DMS 273 treated with DMSO at 0.1 percent for 48 hours (cell line): ENCODE results near the gene SLC12A7.
"Not testable (repeated sequence)": the region's sequence is repeated elsewhere in the genome, so short reads cannot be mapped to it uniquely, and the experiment has no call there.

Experiments used
- DNase-seq: peaks from one replicate; lab custom pipeline; 2025; lab: John Stamatoyannopoulos, UW

Gene SLC12A7

DNA sequence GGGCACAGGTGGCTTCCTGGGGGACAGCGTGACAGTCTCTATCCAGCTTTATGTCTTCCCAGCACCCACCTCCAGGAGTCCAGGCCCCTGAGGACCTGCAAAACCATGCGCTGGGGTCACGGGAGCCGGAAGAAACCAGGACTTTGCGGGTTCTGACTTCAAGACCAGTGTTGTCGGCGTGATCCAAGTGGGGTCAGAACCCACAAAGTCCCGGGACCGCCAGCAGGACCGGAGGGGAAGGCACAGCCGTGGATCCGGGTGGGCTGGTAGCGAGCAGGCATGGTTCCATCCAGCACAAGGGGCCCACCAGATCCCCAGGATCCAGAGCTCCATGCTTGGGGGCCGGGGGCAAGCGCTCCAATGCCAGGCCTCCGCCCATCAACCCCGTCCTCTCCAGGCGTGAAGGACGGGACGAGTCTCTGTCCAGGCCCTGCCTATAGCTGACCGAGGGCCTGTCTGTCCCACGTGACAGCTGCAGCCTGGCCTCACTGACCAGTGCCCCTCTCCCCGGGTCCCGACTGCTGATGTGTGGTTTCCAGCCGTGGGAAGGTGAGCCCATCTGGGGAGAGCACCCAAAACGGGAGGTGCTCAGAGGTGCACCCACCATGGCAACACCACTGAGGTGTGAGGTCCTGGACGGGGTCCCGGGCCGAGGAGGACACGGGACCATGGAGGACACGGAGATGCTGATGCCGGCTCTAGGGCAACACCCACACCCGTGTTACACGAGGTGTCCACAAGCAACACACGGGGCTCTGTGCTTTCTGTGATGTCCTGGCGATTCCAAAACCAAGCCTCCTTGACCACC is 48.9 kb downstream of the SLC12A7 start:
- no peak for DNase-seq

DNA sequence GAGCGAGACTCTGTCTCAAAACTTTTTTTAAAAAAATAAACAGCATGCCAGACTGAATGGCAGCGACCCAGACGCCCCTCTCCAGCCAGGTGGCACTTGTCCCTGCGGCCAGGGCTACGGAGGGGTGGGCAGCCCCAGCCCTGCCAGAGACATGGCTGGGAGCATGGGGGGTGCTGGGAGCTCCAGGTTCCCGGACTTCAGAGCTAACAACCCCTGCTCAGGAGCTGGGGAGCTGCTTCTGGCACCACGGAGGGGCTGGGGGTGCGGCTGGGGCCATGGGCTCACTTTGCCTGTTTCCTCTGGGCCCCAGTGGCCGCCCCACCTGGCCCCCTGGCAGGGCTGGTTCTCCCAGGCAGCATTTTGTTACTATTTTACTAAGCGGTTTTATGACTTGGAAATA is 49.9 kb downstream of the SLC12A7 start:
- DNase-seq, result no peak

DNA sequence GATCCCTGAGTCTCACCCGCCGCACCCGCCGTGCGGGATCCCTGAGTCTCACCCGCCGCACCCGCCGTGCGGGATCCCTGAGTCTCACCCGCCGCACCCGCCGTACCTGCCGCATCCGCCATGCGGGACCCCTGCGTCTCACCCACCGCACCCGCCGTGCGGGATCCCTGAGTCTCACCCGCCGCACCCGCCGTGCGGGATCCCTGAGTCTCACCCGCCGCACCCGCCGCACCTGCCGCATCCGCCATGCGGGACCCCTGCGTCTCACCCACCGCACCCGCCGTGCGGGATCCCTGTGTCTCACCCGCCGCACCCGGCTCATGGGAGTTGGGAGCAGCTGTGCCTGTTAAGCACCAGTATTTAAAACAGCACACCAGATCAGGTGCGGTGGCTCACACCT is 50.6 kb downstream of the SLC12A7 start:
- not testable (repeated sequence) for DNase-seq

DNA sequence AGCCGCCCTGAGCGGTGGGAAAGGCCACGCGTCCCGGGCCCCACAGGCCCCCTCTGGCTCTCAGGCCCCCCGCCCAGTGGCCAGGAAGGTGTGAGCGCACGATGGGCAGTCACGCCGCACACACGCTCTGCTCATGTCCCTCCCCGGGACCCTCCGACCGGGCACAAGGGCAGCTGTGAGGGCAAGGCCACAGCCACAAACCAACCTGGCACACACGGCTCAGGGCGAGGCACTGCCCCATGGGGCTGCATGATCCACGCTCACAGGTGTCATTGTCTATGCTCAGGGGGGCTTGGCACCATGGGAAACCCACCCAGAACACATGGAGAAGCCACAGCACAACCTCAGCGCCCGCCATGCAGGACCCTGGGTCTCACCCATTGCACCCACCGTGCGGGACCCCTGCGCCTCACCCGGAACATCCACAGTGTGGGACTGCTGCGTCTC is 51.3 kb downstream of the SLC12A7 start:
- DNase-seq, result no peak

DNA sequence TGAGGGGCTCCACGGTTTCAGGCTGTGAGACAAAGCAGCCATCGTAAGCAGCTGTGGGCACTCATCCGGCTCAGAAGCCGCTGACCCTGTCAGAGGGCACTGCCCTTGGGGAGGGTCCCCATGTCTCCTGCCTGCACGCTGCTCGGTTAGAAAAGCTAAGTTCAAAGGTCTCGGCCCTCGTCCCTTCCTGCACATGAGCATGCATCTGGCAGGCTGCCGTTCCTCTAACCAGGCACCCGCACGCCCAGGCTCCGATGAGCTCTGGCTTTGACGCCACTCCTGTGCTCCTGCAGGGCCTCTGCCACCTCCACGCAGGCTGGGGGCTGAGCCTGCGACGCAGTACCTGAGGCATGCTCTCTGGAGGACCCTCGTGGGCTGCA is 52.0 kb downstream of the SLC12A7 start:
- no peak for DNase-seq

DNA sequence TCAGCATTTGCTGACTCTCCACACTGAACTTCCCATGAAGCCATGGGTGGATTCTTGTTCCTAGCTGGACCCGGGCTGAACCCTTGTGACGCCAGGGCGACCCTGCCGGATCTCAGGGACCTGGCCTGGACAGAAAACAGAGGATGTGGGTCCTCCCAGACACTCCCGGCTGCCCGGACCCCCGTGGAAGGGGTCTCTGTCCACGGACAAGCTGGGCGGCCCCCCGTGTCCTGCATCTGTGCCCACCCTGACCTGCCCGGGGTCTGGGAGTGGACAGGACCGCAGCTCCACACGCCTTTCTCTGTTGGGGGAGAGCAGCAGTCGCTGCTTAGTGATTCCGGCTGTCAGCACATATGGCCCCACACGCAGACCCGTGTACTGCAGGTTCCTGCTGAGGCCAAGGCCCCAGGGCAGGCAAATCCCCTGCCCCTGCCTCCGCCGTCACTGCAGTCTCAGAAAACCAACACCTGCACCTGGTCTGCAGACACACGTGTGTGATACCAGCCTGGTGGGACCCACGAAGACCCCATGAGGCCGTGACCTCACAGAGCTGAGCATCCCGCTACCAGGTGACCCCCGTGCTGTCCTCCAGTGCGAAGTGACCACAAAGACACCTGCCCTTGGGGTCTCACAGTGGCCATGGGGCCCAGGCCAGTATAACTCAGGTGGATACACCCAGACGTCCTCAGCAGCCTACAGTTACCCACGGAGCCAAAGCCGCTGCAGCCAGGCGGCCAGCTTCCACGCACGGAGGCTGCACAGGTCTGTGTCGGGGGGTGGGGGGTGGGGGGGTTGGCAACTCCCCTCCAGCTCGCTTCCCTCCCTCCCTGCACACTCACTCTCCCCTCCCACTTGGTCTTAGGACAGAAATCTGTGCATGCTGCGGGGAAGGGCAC is 52.6 kb downstream of the SLC12A7 start:
- DNase-seq, result no peak

DNA sequence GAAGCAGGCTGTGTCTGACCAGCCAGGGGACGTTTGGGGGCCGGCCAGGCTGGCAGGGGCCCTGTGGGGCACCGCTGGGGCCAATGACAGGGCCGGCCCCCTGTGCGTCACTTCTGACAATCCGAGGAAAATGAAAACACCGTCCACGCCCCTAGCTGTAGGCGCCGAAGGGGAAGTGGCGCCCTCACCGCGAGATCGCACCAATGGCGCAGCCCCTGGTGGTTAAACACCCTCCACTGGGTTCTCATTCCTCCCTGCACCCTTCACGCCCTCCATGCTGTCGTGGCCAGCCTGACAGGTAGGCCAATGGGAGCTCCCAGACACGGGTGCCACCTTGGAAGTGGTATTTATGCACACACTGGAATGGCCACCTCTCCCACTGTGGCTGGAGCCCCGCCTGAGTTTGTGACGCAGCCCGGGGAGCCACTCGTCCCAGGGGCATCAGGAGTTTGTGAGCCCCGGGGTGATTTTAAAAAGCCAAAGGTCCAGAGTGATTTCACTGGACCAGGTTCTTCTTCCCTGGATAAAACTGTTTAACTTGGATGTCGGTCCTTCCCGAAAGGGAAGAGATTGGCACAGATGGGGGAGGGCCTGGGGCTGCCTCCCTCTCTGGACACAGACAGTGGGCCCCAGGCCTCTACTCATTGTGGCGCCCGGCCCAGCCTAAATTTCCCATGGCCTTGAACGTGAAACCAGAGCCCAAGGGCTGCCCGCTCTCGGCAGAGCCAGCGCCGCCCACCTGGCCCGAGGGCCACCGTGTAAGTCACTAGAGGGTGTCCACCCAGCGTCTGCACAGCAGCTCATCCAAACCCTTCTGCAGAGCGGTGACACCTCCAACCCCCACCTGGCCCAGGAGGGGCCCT is 53.5 kb downstream of the SLC12A7 start:
- DNase-seq, result no peak

DNA sequence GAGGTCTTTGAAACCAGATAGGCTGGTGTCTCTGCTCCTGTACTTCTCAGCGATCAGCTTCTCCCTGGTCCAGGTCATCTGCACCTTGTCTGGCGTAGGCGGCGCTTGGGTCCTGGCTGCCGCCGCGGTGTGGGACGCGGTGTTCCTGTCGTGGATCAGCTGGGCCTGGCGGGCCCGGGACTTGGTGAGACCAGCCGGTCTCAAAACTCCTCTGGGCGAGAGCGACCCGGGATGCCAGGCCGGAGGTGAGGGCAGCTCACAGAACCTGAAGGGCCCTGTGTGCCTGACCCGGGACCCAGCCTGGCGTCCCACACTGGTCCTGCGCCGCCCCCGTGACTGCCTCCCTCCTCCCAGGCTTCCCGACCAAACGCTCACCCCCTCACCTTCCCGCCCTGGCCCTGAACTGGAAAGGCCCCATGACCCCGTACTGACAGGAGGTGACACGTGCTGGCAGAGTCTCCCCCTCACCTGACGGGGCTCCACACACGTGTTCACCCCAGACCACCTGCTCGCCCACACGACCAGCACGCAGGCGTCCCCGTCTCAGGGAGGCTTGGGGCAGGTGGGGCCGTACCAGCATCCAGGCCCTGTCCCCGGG is 54.3 kb downstream of the SLC12A7 start:
- no peak for DNase-seq

DNA sequence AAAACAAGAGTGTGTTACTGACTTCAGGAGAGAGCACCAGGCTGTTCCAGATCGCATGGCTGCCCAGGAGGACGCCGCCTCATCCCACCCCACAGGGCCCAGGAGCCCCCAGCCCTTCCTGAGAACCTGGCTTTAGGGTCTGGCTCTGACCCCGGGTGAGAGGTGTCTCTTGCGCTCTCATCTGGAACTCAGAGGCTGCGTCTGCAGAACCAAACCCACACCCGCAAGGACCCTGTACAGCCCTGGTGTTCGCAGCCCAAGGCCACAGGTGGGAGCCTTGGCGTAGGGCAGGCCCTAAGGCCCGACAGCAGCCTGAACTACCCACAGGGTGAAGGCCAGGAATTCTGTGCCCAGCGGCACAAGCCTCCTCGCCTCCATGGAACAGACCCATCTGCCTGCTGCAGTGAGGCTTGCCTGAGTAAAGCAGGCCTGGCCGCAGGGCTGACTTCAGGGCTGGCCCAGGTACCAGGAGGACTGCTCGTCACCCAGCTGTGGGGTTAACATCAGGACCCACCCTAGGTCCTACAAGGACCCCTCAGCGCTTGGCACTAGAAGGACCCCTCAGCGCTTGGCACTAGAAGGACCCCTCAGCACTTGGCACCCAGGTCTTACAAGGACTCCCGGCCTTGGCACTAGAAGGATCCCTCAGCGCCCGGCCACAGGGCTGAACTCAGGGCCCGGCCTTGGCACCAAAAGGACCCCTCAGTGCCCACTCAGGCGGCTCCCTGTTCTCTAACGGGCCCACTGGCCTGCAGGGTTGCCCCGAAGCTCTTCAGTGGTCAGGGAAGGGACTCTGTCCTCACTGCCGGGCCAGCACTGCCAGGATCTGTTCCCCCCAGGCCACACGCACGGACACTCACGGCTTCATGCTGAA is 55.0 kb downstream of the SLC12A7 start:
- DNase-seq, result no peak

DNA sequence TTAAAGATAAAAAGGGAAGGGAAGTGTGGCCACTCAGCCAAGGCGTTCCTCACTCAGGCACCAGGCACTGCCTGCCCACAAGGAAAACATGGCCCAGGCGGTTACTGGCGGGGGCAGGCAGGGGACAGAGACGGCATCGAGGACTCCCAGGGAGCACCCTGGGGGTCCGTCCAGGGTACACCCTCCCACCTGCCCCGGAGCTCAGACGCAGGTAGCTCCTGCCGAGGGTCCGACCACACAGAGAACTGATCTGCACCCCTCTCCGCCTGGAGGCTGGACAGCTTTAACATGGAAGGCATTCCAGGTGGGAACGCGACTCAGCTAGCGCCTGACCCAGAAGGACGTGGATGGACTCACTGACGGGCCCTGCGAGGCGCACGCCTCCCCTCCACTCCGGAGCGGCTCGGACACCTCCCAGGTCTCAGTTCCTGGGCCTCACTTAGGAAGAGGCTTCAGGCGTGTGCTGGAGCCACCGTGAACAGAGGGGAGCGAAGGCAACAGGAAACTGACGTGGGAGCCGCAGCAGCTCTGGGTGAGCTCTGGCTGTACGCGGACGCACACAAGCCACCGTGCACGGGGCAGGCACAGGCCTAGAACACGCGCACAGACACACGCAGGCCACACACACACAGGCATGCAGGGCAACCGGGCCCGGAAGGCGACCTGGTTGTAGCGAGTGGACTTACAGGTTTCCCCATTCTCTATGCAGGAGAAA is 55.8 kb downstream of the SLC12A7 start:
- DNase-seq, result no peak

DNA sequence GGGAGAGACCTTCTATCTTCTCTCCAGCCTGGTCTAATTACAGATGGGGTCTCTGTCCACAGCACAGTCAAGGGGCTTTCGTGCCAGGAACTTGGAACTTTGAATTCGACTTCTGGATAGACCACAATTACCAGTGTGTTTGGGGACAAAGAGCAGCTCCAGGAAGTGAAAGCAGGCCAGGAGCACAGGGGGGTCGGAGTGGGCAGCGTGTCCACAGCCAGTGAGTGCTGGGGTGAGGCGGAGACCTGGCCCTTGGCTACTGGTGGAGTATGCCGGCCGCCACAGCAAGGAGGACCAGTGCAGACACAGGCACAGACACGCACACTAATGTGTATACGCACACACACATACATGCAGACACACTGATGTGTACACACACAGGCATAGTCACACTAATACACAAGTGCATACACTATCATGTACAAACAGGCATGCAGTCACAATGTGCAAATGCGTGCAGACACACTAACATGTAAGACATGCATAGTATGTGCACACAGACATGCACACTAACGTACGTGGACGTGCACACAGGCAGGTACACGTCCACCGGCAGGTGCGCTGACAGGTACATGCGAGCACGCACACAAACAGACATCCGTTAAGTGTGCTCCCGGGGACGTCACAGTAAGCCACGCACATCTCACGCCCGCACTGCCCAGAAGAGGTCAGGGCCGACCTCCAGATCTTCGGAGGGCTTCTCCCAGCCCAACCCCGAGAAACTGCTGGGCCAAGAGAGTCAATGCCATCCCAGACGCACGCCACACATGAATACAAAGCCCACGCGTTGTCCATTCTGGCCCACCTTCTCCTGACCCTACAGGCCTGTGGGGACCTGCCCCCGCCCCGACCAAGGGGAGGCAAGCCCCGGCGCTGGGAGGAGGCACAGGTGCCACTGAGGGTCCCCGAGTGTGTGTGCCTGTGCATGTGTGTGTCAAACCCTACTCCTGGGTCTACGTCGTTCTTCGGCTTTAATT is 56.8 kb downstream of the SLC12A7 start:
- DNase-seq, result no peak

DNA sequence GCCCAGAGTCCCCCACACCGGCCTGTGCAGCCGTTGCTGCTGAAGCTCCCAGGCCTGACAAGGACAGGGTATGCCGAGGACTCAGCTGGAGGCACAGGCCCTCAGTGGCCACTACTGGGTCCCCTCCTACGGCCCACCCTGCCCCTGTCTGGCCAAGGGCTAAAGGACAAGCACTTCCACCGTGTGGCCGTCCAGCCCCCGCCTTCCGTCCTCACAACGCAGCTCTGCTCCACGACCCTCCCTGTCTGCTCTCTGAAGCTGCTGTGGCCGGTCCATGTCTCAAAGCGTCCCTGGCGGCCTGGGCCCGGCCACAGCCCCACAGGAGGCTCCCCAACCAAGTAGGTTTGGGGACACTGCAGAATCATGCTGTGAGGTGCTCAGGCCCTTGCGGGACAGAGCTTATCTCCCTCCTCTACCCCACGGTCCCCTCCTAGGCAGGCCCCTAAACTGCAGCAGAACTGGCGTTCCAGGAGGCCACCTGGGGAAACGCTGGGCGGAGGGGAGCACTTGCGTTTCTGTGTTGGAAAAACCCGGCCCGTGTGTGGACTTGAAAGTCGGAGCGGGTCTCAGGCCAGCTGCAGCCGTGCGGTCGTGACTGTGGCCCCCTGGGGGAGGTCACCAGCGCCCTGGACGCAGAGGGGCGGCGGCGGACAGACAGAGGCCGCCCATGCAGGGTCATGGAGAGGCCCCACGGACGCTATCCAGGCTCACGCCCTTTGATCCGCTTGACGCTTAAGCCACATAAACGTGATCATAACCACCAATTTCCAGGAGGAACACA is 57.7 kb downstream of the SLC12A7 start:
- no peak for DNase-seq

DNA sequence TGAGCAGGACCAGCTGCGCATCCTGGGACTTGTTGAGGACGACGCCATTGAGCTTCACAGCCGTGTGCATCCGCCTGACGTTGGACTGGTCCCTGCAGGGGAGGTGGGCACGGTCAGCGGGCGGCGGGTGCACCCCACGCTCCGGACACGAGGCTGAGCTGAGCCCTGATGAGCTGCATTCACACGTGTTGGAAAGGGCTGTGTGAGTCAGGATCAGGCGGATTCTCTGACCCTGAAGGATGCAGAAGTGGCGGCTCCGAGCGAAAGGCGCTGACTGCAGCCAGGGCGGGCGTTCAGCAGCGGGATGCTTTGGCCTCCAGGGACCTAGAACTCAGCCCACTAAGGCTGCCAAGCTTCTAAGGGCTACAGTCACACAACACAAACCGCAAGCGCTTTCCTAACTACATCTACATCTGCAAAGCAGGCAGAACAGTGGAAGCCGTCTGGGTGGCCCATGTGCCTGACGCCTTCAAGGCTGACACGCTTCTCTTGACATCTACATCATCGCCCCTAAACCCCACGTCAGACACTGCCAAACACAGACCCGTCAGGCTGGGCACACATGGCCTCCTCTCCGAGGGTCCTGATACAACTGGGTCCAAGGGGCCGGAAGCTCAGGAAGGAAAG is 58.4 kb downstream of the SLC12A7 start:
- no peak for DNase-seq

DNA sequence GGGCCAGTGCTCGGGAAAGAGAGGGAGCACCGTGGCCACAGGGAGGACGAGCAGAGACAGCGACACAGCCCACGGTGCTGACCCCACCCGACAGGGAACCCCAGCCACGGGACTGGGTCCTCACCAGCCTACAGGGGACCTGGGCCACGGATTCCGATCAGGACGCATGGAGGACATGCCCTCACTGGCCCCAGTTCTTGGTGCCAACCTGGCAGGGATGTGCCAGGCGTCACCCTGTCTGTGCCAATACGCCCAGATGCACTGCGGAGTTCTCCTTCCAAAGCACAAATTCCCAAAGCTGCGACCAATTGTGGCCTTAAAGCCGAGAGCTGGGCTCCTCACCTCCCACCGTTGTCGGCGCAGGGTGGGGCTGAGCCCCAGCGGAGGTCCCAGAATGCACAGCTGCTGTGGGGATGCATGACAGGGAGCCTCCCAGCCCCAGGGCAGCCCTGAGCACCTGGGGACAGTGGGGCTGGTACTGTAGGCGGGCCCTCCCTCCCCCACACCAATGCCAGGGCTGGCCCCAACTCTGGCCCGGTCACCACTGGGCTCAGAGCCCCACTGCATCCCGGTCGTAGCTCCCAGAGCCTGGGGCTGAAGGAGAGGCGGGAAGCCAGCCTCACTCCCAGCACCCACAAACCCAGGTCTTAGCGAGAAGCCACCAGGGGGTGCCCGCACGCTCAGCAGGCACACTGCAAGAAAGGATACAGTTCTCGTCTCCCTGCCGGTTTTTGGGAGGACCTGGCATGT is 59.0 kb downstream of the SLC12A7 start:
- DNase-seq, result no peak

DNA sequence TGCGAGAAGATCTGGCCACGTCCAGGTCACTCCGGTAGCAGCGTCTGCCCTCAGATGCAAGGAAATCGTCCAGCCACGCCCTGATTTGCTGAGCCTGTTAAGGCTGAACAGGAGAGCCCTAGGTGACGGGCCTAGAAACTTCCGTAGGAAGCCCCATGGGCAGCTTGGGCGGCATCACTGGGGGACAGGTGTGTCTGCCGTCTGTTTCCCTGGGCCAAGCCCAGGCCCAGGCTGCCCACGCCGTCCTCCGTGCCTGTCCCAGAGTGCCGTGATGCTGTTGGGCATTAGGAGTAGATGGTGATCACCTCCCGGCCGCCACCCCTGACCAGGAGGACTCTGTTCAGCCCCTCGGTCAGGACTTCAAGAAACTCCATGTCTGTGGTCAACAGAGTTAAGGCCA is 59.8 kb downstream of the SLC12A7 start:
- DNase-seq, result no peak

DNA sequence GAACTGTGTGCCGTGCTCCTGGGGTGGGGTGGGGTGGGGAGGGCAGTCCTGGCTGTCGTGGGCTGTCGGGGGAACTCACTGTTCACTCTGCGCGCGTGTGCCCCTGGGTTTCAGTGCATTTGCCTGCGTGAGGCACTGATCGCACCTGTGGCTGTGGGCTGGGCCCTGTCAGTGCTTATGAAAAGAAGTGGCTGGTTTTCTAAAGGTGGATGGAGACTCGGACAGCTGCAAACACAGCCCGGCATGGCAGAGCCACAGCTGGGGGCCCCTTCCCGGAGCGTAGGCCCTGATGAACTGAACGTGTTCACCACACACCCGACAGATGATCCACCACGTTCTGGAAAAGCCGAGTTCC is 60.5 kb downstream of the SLC12A7 start:
- no peak for DNase-seq
